SHP77 (cell line): ENCODE data around the gene TMOD3.
"Not testable (repeated sequence)": the region's sequence is repeated elsewhere in the genome, so short reads cannot be mapped to it uniquely, and the experiment has no call there.

ENCODE experiments used
- DNase-seq, 2 experiments: peaks; one replicate each; lab custom pipeline; 2025; lab: John Stamatoyannopoulos, UW

The TMOD3 gene

DNA sequence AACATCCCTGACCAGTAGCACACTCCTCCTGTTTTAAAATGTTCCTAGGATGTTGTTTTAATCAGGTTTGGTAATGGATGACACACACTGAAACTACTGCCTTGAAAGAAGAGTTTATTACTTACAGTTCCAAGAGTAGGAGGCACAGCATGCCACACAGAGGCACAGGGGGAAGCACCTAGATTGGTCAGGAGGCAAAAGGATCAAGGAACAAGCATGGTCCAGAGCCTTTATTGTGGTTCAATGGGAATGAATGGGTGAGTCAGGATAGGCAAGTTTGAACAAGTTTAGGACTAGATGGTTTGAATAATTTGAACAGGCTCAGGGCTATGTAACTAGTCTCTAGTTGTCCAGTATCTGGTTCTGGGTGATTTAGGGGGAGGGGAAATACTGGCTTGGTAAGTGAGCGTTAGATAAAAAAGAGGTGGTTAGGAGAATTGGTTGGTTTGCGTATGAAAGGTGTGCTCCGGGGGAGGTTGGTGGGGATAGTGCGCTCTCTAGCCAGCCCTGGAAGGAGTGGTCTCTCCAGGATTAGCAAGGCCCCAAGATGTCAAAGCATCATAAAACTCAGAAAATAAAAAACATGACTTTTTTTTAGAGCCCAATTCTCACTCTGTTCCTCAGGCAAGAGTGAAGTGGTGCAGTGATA, 35.1 kb downstream of the TMOD3 start:
- DNase-seq, result no peak

DNA sequence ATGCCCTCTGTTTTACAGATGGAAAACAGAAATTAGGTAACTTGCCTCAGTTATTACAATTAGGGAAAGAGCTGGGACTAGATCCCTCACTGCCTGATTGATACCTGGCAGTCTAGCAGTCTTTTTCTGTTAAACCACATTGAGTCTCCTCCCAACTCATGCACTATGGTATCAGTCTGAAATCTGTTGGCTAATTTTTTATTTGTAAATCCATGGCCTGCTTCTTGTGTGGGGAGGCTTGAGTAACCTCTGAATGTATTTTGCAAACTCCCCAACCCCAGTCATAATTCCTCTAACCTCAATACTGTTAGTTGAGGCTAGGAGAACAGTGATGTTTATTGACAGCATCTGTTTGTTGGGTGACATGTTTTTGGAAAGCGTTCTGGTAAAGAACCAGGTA, 35.9 kb downstream of the TMOD3 start:
- DNase-seq, result no peak

DNA sequence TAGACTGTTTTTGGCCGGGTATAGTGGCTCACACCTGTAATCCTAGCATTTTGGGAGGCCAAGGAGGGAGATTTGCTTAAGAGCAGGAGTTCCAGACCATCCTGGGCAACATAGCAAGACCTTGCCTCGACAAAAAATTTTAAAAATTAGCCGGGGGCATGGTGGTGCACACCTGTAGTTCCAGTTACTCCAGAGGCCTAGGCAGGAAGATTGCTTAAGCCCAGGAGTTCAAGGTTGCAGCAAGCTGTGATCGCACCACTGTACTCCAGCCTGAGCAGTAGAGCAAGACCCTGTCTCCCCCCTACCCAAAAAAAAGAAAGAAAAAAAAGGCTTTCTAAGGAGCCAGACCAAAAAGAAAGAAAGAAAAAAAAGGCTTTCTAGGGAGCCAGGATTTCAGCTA, 36.7 kb downstream of the TMOD3 start:
- no peak for DNase-seq

- DNase-seq, result no peak
These were observed 37.3 kb downstream of the TMOD3 start for GRCh38 chr15:51866751-51867150.

GRCh38 chr15:51869060-51869421, 39.6 kb downstream of the TMOD3 start:
- DNase-seq, result peak in 1 of 2 experiments; percentile 6

DNA sequence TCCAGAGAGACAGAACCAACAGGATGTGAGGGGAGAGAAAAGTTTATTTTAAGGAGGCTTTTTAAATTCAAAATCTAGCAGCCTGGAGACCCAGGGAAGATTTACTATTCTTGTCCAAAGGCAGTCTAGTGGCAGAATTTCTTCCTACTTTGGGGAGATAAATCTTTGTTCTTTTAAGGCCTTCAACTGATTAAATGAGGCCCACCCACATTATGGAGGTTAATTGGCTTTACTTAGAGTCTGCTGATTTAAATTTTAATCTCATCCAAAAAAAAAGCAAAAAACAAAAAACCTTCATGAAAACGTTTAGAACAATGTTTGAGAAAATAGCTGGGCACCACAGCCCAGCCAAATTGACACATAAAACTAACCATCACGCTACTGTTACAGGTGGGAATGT, 41.3 kb downstream of the TMOD3 start:
- no peak for DNase-seq

DNA sequence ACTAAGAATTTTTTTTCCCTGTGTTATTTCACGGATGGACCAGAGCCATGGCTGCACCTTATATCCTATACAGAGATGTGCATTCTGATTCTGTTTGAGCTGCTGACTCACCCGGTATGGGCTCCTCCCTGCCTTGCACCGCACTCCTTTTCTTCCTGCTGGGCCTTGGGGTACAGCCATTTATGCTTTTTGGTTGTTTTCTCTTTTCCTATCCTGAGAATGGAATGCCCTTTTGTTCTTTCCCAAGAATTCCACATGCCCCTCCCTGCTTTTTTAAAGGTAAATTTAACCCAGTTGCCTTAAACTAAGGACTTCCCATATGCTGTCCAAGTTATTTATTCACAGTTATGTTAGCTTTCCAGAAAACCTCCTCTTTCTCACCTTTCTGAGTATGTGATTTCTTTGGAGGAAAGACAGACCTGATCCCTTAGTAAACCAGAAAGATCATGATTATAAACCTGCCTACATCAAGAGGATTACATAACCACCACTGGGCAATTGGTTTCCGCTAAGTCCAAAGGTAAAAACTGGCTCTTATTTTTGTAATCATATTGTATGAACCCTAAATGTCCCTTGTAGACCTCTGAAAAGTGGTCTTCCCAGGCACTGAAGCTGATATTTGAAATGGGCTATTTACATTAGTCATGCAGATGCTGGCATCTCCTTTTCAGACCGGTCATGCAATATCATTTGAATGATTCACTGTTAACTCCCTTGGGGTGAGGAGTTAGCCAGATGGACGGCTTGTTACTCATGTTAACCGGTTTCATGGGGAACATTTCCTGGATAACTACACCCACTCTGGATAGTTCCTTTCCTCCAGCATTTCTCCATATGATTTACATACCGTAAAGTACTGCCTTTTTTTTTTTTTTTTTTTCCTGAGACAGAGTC, 45.5 kb downstream of the TMOD3 start:
- DNase-seq, result no peak

DNA sequence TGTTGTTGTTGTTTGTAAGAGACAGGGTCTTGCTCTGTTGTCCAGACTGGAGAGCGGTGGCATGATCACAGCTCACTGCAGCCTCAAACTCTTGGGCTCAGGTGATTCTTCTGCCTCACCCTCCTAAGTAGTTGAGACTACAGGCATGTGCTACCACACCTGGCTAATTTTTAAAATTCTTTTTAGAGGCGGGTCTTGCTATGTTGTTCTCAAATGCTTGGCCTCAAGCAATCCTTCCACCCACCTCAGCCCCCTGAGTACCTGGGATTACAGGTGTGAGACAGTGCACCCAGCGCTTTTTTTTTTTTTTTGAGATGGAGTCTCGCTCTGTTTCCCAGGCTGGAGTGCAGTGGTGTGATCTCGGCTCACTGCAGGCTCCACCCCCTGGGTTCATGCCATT, 46.7 kb downstream of the TMOD3 start:
- no peak for DNase-seq

DNA sequence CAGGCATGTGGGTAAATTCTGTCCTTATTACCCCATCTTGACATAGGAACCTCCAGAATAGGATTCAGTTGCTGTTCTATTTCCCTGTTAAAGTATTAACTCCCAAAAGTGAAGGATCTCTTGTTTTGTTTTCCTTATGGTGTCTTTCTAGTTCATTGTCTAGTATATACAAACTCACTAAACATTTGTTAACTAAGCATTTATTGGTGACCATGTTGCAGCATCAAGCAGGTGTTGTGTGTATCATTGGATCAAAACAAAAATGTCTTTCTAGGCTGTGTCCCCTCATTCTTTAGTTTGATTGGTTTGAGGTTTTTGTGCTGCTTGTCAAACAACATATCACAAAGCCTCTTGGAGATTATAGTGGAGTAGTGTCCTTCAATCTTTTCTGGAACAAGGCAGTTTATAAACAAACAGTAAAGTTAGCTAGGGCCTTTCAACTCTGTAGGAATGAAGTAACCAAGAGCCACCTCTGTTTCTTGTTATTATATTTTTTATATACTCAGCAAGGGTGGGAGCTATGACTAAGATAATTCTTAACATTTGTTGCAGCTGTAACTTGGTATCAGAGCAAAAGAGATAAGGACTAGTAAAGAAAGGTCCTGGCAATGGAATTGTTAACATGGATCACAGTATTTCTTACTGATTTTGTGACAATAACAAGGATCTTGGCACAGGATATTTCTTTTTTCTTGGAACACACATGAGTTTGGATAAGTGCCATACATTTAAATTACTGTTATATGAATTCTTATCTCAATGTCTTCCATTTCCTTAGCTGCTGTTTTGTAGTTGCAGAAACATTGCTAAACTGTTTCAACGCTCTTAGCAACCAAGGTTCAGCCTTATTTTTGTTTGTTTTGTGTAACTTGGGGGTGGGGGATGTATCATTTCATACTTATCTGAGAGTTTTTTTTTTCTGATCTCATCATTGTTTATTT, 49.3 kb downstream of the TMOD3 start:
- DNase-seq, result no peak

GRCh38 chr15:51879555-51879954, 50.1 kb downstream of the TMOD3 start:
- DNase-seq, result no peak

- DNase-seq, result no peak
These were observed 53.9 kb downstream of the TMOD3 start for GRCh38 chr15:51883271-51883837.

GRCh38 chr15:51884041-51884440, 54.6 kb downstream of the TMOD3 start:
- DNase-seq, result no peak

GRCh38 chr15:51884517-51885236, 55.2 kb downstream of the TMOD3 start:
- DNase-seq, result no peak

DNA sequence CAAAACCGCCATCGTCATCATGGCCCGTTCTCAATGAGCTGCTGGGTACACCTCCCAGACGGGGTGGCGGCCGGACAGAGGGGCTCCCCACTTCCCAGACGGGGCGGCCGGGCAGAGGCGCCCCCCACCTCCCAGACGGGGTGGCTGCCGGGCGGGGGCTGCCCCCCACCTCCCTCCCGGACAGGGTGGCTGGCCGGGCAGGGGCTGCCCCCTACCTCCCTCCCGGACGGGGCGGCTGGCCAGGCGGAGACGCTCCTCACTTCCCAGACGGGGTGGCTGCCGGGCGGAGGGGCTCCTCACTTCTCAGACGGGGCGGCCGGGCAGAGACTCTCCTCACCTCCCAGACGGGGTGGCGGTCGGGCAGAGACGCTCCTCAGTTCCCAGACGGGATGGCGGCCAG, 56.3 kb downstream of the TMOD3 start:
- DNase-seq, result not testable (repeated sequence)

DNA sequence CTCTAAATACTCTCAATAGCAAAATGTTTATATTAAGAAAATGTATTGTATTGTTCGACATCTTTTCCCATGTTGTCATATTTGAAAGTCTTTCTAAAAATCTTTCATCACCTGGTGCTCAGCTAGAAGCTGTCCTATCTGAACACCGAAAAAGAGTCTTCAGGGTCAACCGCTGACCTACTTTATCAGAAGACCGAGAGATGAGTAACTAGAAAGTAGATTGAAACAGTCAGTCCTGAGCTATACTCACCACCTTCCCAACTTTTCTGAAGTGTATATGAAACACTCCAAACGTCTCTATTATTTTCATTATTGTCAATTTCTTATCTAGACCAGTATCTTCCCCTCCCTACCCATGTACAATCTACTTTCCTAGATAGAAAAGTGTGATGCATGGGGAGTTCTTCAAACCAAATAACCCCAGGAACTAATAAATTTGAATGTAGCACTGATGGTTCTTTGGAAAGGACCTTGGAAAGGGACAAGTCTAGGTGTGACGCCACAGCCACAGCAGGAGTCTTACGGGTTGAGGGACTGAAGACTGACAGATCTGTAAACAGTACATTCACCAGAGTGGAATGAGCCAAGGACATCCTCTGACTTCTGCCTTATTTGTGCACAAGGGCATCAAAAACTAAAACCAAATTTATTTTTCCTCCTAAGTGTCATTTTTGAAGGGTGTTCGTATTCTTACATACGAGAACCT, 58.6 kb downstream of the TMOD3 start:
- DNase-seq, result no peak

DNA sequence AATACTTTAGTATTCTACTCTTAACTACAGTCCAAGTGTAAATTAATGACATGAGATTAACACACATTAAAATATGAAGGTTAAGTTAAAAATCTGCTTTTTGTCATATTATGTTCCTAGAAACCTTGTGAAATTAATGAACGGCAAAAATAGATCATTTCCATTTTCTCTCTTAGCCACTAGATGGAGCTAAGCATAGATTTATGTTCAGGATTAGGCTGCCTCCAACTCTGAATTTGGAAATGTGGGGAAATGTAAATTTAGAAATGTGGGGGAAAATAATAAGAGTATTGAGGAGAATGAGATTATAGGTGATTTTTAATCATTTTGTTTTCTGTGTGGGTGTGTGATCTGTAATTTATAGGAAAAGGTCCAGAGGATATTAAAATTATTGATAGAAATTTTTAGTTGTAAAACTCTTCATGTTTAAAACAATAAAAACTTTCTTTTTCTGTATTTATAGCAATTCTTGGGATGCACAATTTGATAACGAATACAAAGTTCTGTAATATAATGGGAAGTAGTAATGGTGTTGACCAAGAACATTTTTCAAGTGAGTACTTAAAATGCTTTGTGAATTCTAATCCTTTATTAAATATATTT, 59.2 kb downstream of the TMOD3 start:
- DNase-seq, result peak in 1 of 2 experiments; percentile 7

GRCh38 chr15:51889486-51889885, 60.0 kb downstream of the TMOD3 start:
- no peak for DNase-seq

DNA sequence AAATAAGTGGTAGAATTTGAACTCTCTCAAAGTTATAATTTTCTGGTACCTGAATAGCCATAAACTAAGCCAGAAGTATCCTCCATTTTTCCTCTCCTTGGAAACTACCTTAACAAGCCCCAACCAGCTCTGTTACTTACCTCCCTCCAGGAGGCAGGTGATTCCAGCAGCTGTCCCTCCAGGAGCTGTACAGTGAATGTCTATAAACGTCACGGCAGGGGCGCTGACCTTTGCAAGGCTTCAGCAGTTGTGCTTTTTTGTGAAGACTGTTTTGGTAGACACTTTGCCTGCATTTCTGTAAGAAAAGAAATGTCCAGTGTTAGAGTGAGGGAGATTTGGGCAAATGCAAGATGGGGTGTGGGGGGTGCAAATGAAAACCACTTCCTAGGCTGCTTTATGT, 75.0 kb downstream of the TMOD3 start:
- peak; percentile 27 to 68 for DNase-seq

DNA sequence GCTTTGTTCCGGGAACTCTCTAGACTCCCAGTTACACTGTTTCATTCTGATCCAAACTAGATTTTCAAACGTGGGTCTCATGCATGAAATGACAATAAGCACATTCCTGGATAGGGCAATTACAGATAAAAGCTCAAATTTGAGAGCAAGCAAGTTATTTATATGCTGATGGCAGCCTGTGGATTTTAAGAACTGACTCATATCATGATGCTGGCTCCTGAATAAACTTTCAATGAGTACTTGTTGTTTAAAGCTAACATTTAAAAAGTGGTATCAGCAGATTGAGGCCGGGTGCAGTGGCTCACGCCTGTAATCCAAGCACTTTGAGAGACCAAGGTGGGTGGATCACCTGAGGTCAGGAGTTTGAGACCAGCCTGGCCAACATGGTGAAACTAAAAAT, 75.5 kb downstream of the TMOD3 start:
- DNase-seq, result no peak

GRCh38 chr15:51907136-51907862, 77.8 kb downstream of the TMOD3 start:
- peak; percentile 89 to 92 for DNase-seq
